K562 (cell line): ENCODE results near the gene TMEM143. TPM values are rescaled to one million over a fixed set of nuclear protein-coding genes. Genes with fewer than 3 reads are reported as not detected.

Experiments used
- AFF1 ChIP-seq, 2 experiments: fragments of 450-650 bp; IDR thresholded peaks; 2 replicates each; pipeline ENCODE4 v1.6.1; 2018; ENCODE audit warnings: mild to moderate bottlenecking in 2 of 2, low read depth in 1 of 2; ENCODE audit not compliant: partially characterized antibody in 2 of 2
- COPS2 ChIP-seq: fragments of 450-650 bp; conservative IDR thresholded peaks from 2 replicates; pipeline ENCODE4 v1.6.1; 2016; ENCODE audit warnings: mild to moderate bottlenecking, moderate library complexity
- FOSL1 ChIP-seq: fragments of 200-800 bp; sonication (Bioruptor generic); conservative IDR thresholded peaks from 2 replicates; pipeline ENCODE4 v1.6.1; 2016; ENCODE audit warnings: missing genetic modification characterization, missing compliant biosample characterization
- GATAD2B ChIP-seq: fragments of 450-650 bp; IDR thresholded peaks from 2 replicates; pipeline ENCODE4 v1.6.1; 2017; ENCODE audit warnings: mild to moderate bottlenecking, borderline replicate concordance
- HDAC3 ChIP-seq: fragments of 450-650 bp; IDR thresholded peaks from 2 replicates; pipeline ENCODE4 v1.6.1; 2018; ENCODE audit warnings: borderline replicate concordance, mild to moderate bottlenecking, moderate library complexity; ENCODE audit not compliant: partially characterized antibody
- HDAC6 ChIP-seq: IDR thresholded peaks from 2 replicates; pipeline ENCODE4 v1.6.1; 2012; ENCODE audit warnings: low read depth, mild to moderate bottlenecking, control low read depth, inconsistent platforms, low read length, moderate library complexity
- HMG20B ChIP-seq: fragments of 250-450 bp; sonication (Bioruptor Pico); IDR thresholded peaks from 2 replicates; pipeline ENCODE4 v1.5.0; 2021; ENCODE audit warnings: mild to moderate bottlenecking
- ILK ChIP-seq: fragments of 450-650 bp; IDR thresholded peaks from 2 replicates; pipeline ENCODE4 v1.6.1; 2016; ENCODE audit warnings: missing genetic modification characterization, low read depth, mild to moderate bottlenecking, missing compliant biosample characterization, moderate library complexity, borderline replicate concordance
- NCOA1 ChIP-seq: fragments of 450-650 bp; IDR thresholded peaks from 2 replicates; pipeline ENCODE4 v1.6.1; 2016; ENCODE audit warnings: low read depth
- NFE2L1 ChIP-seq: fragments of 450-650 bp; IDR thresholded peaks from 2 replicates; pipeline ENCODE4 v1.6.1; 2016; ENCODE audit warnings: missing genetic modification characterization, low read depth, mild to moderate bottlenecking, missing compliant biosample characterization, moderate library complexity, borderline replicate concordance
- NR4A1 ChIP-seq, 2 experiments: fragments of 250-450 bp in 1 of 2; fragments of 450-650 bp in 1 of 2; sonication (Bioruptor Pico) in 1 of 2; IDR thresholded peaks; 2 replicates each; pipeline versions ENCODE4 v1.4.0 to v1.6.1; 2016 to 2020; ENCODE audit warnings: mild to moderate bottlenecking in 2 of 2, missing compliant biosample characterization in 1 of 2, missing genetic modification characterization in 1 of 2, moderate library complexity in 1 of 2
- OTX1 ChIP-seq: fragments of 450-650 bp; formaldehyde crosslinking; IDR thresholded peaks from 2 replicates; pipeline ENCODE4 v1.4.0; 2022; ENCODE audit warnings: mild to moderate bottlenecking
- SNIP1 ChIP-seq: fragments of 450-650 bp; IDR thresholded peaks from 2 replicates; pipeline ENCODE4 v1.7.1; 2017; ENCODE audit warnings: low read depth, mild to moderate bottlenecking
- ZBTB12 ChIP-seq: fragments of 250-450 bp; sonication (Bioruptor Pico); IDR thresholded peaks from 2 replicates; pipeline ENCODE4 v1.4.0; 2020
- ZBTB17 ChIP-seq: fragments of 450-650 bp; formaldehyde crosslinking; IDR thresholded peaks from 2 replicates; pipeline ENCODE4 v1.4.0; 2020; ENCODE audit warnings: mild to moderate bottlenecking
- ZC3H8 ChIP-seq: fragments of 450-650 bp; IDR thresholded peaks from 2 replicates; pipeline ENCODE4 v1.6.1; 2017
- ZNF253 ChIP-seq: fragments of 250-450 bp; sonication (Bioruptor Pico); conservative IDR thresholded peaks from 2 replicates; pipeline ENCODE4 v1.6.1; 2021; ENCODE audit warnings: mild to moderate bottlenecking
- polyA plus RNA-seq, 8 experiments: library from polyadenylated mRNA; depleted of rRNA in 4 of 8; stranded (reverse) in 5 of 8; unstranded in 3 of 8; fragments of >200 nt; fragmentation: Nextera tagmentation in 2 of 8; fragmentation: Illumina TruSeq in 1 of 8; extraction: Ambion mirVana in 2 of 8; extraction: Trizol in 1 of 8; gene quantifications; 2 replicates each; pipeline versions ENCODE4 v1.2.1 to v1.2.3, GENCODE V29; 2011 to 2014; ENCODE audit warnings: inconsistent platforms in 1 of 8, missing spikeins in 1 of 8
- total RNA-seq, 7 experiments: library from RNA; depleted of rRNA in 6 of 7; stranded (reverse); fragments of >200 nt in 6 of 7; fragmentation: Illumina TruSeq in 2 of 7; extraction: Trizol in 2 of 7; gene quantifications; 2 replicates each; pipeline versions ENCODE4 v1.2.1 to v1.2.3, GENCODE V29; 2011 to 2021; ENCODE audit warnings: low replicate concordance in 1 of 7
- TF ChIP-seq, protein P1 (sequence below): fragments of 250-450 bp; sonication (Bioruptor Pico); IDR thresholded peaks from 2 replicates; pipeline ENCODE4 v1.8.0; 2021; ENCODE audit warnings: moderate library complexity, mild to moderate bottlenecking, inconsistent platforms
- TF ChIP-seq, protein P2 (sequence below): fragments of 200-800 bp; sonication (Bioruptor generic); IDR thresholded peaks from 2 replicates; pipeline ENCODE4 v1.6.1; 2017; ENCODE audit warnings: missing genetic modification characterization, missing compliant biosample characterization

Gene TMEM143
- total and polyA plus RNA-seq, 9 of the 15 experiments (the other 6 are each of a cell fraction or from before 2014, with no cell fraction given) = 0.66 to 8.8 (median 4.3) TPM

DNA sequence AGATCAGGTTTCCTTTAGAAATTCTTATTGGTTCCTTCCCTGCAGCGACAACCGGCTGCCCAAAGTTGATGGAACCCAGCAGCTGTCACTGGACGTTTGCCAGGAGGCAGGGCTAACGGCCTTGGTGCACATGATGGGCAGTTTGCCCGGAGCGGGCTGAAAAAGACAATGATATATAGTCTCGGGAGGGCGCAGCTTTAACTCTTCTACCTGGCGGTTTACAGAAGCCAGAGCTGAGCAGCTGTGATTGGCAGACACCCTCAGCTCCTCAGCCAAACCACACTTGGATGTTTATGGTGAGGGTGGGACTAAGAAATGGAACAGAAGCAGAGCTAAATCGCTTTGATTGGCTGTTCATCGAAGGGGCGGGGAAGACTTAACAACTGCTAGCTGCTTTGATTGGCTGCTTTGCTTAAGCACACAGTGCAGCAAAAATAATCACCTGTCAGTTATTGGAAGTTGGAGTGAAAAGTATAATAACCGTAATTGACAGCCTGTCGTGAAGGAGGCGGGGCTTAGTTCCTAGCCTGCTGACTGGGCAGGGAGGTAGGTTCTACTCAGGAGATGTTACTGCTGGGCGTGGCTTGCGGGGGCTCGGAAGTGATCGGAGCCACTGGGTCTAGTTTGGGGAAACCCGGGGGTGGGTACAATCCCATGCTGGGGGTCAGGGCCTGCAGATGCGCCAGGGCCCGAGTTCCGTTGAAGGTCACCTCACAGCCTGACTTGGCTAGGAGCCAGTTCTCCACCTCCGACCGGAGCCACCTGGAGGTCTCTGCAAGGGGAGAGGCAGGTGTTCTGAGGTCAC, 30.9 kb downstream of the TMEM143 start (continued):
- TF ChIP-seq ILK (tag) (no peak), NFE2L1 (no peak), SNIP1 (no peak), NCOA1 (no peak), FOSL1 (tag) (0 out of 2 replicates have a peak, but pooled peaks have one; percentile 9), HDAC3 (no peak), HDAC6 (no peak), ZBTB12 (no peak), COPS2 (no peak), AFF1 (IDR thresholded peaks at IDR 0.05; ENCODE audit: low read depth in 1 of 2, partially characterized antibody in 2 of 2) (peak in 1 of 2 experiments; percentile 48), ZNF253 (CRISPR knock-in tag) (no peak), OTX1 (CRISPR knock-in tag) (0 out of 2 replicates have a peak, but pooled peaks have one; percentile 60), ZBTB17 (CRISPR knock-in tag) (0 out of 2 replicates have a peak, but pooled peaks have one; percentile 31), HMG20B (0 out of 2 replicates have a peak, but pooled peaks have one; percentile 51), ZC3H8 (no peak), GATAD2B (no peak), NR4A1 (CRISPR knock-in tag; IDR thresholded peaks at IDR 0.05) (no peak), NR4A1 (tag; IDR thresholded peaks at IDR 0.05) (no peak)
- TF ChIP-seq, protein P1, sequence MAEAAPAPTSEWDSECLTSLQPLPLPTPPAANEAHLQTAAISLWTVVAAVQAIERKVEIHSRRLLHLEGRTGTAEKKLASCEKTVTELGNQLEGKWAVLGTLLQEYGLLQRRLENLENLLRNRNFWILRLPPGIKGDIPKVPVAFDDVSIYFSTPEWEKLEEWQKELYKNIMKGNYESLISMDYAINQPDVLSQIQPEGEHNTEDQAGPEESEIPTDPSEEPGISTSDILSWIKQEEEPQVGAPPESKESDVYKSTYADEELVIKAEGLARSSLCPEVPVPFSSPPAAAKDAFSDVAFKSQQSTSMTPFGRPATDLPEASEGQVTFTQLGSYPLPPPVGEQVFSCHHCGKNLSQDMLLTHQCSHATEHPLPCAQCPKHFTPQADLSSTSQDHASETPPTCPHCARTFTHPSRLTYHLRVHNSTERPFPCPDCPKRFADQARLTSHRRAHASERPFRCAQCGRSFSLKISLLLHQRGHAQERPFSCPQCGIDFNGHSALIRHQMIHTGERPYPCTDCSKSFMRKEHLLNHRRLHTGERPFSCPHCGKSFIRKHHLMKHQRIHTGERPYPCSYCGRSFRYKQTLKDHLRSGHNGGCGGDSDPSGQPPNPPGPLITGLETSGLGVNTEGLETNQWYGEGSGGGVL = no peak
- TF ChIP-seq, protein P2, sequence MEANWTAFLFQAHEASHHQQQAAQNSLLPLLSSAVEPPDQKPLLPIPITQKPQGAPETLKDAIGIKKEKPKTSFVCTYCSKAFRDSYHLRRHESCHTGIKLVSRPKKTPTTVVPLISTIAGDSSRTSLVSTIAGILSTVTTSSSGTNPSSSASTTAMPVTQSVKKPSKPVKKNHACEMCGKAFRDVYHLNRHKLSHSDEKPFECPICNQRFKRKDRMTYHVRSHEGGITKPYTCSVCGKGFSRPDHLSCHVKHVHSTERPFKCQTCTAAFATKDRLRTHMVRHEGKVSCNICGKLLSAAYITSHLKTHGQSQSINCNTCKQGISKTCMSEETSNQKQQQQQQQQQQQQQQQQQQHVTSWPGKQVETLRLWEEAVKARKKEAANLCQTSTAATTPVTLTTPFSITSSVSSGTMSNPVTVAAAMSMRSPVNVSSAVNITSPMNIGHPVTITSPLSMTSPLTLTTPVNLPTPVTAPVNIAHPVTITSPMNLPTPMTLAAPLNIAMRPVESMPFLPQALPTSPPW (CRISPR knock-in tag) = no peak; the same call in 1 of the 2 replicates
